Fibroblast of villous mesenchyme (primary cell): Measurements from ENCODE around the gene SUGT1. TPM values are rescaled to one million over a fixed set of nuclear protein-coding genes. Genes with fewer than 3 reads are reported as not detected.

ENCODE experiments used
- DNase-seq: peaks from one replicate; pipeline ENCODE4 v3.0.0-alpha.2; 2010; ENCODE audit warnings: low read depth
- H3K4me3 ChIP-seq: 2 replicates; pipeline ENCODE4 v1.5.1; 2011; ENCODE audit warnings: low read depth, mild to moderate bottlenecking, low read length
- CTCF ChIP-seq: IDR thresholded peaks from 2 replicates; pipeline ENCODE4 v1.5.1; 2012; ENCODE audit warnings: low read depth, mild to moderate bottlenecking, low read length; ENCODE audit not compliant: insufficient read depth
- total RNA-seq: library from RNA; depleted of rRNA; stranded (reverse); fragments of >200 nt; gene quantifications from 2 replicates; pipeline ENCODE4 v1.2.3, GENCODE V29; 2012

SUGT1 gene
- total RNA-seq, 1 donor, result 47.1 TPM

GRCh38 chr13:52617070-52618060, 35.3 kb upstream of the SUGT1 start:
- peak overlapping the region; percentile 89 for H3K4me3 ChIP-seq
- no peak for TF ChIP-seq CTCF

GRCh38 chr13:52631083-52631690, 21.4 kb upstream of the SUGT1 start:
- peak overlapping the region; percentile 27 for H3K4me3 ChIP-seq
- DNase-seq, result peak; percentile 40

More at GRCh38 chr13:52617070-52618060, 35.3 kb upstream of the SUGT1 start:
- DNase-seq, result peak; percentile 79

GRCh38 chr13:52638666-52639328, 13.8 kb upstream of the SUGT1 start:
- DNase-seq, result no peak
- H3K4me3 ChIP-seq, result no peak overlapping the region
- TF ChIP-seq CTCF, result no peak

GRCh38 chr13:52642131-52642530, 10.5 kb upstream of the SUGT1 start, which contains the start of gene HNRNPA1L2:
Gene HNRNPA1L2, plus strand, starts transcription at chr13:52642431. Its CDS starts 62 bp downstream, at chr13:52642493.
- no peak for TF ChIP-seq CTCF
- no peak within 1 kb of the TSS for H3K4me3 ChIP-seq
- DNase-seq, result no peak

GRCh38 chr13:52644108-52644507, 8.5 kb upstream of the SUGT1 start:
- no peak overlapping the region for H3K4me3 ChIP-seq
- no peak for TF ChIP-seq CTCF
- DNase-seq, result no peak

- H3K4me3 ChIP-seq, result no peak overlapping the region
- DNase-seq, result no peak
- TF ChIP-seq CTCF, result no peak
These were observed 5.7 kb upstream of the SUGT1 start for GRCh38 chr13:52646967-52647366.

GRCh38 chr13:52650731-52651130, 1.9 kb upstream of the SUGT1 start:
- H3K4me3 ChIP-seq, result peak overlapping the region; percentile 98
- no peak for DNase-seq
- no peak for TF ChIP-seq CTCF
